Activated T-helper 17 cell treated with anti-CD3 and anti-CD28 coated beads, Interleukin-2, amount 50 U/mL, for 72 hours (primary cell): ENCODE data around the gene NCKAP5. TPM values are rescaled to one million over a fixed set of nuclear protein-coding genes. Genes with fewer than 3 reads are reported as not detected.

ENCODE experiments used
- ATAC-seq: fragments of 150-1000 bp; cut with Tn5 transposase; replicated peaks from 2 replicates; pipeline ENCODE4 v1.10.0; 2021; ENCODE audit warnings: mild to moderate bottlenecking, moderate library complexity
- H3K27ac Mint-ChIP-seq: one replicate; pipeline ENCODE4 v1.8.0; 2022; ENCODE audit warnings: mixed read lengths
- H3K27me3 Mint-ChIP-seq: one replicate; pipeline ENCODE4 v1.8.0; 2022; ENCODE audit warnings: mixed read lengths
- H3K36me3 Mint-ChIP-seq: one replicate; pipeline ENCODE4 v1.8.0; 2022; ENCODE audit warnings: low read depth, mild to moderate bottlenecking, mixed read lengths
- H3K4me1 Mint-ChIP-seq: one replicate; pipeline ENCODE4 v1.8.0; 2022; ENCODE audit warnings: mixed read lengths
- H3K4me3 Mint-ChIP-seq: one replicate; pipeline ENCODE4 v1.8.0; 2022; ENCODE audit warnings: mild to moderate bottlenecking, mixed read lengths
- H3K9me3 Mint-ChIP-seq: one replicate; pipeline ENCODE4 v1.8.0; 2022; ENCODE audit warnings: mixed read lengths
- total RNA-seq, 2 donors: library from RNA; stranded (reverse); gene quantifications; one replicate each; pipeline ENCODE4 v1.2.3, GENCODE V29; 2022

NCKAP5 gene
- total RNA-seq, 2 donors from 2014 or later = not detected

GRCh38 chr2:132640116-132640515 lies 928.1 kb downstream of the NCKAP5 start:
- Mint-ChIP-seq H3K27ac (no peak overlapping the region), H3K36me3 (no peaks in the 10 kb centered on the region), H3K4me1 (no peaks in the 10 kb centered on the region), H3K9me3 (peaks cover 3% of the 10 kb centered on the region), H3K27me3 (peaks cover 3% of the 10 kb centered on the region), H3K4me3 (no peak overlapping the region)
- ATAC-seq = no peak

GRCh38 chr2:132638313-132639040 lies 929.8 kb downstream of the NCKAP5 start:
- H3K9me3 Mint-ChIP-seq = peaks cover 9% of the 10 kb centered on the region
- ATAC-seq = no peak
- no peaks in the 10 kb centered on the region for H3K4me1 Mint-ChIP-seq
- peaks cover 8% of the 10 kb centered on the region for H3K27me3 Mint-ChIP-seq
- H3K27ac Mint-ChIP-seq = no peak overlapping the region
- H3K36me3 Mint-ChIP-seq = no peaks in the 10 kb centered on the region
- no peak overlapping the region for H3K4me3 Mint-ChIP-seq

GRCh38 chr2:132636346-132636745 lies 931.9 kb downstream of the NCKAP5 start:
- peaks cover 11% of the 10 kb centered on the region for H3K9me3 Mint-ChIP-seq
- no peak overlapping the region for H3K4me3 Mint-ChIP-seq
- H3K4me1 Mint-ChIP-seq = no peaks in the 10 kb centered on the region
- H3K27me3 Mint-ChIP-seq = peaks cover 10% of the 10 kb centered on the region
- no peak overlapping the region for H3K27ac Mint-ChIP-seq
- no peak for ATAC-seq
- H3K36me3 Mint-ChIP-seq = no peaks in the 10 kb centered on the region

- H3K27ac Mint-ChIP-seq = no peak overlapping the region
- H3K9me3 Mint-ChIP-seq = peaks cover 11% of the 10 kb centered on the region
- H3K36me3 Mint-ChIP-seq = no peaks in the 10 kb centered on the region
- peaks cover 10% of the 10 kb centered on the region for H3K27me3 Mint-ChIP-seq
- no peak for ATAC-seq
- no peak overlapping the region for H3K4me3 Mint-ChIP-seq
- H3K4me1 Mint-ChIP-seq = no peaks in the 10 kb centered on the region
Observed at GRCh38 chr2:132633635-132634034, 934.6 kb downstream of the NCKAP5 start.

GRCh38 chr2:132632000-132632649 lies 936.1 kb downstream of the NCKAP5 start:
- no peak overlapping the region for H3K27ac Mint-ChIP-seq
- H3K9me3 Mint-ChIP-seq = peaks cover 11% of the 10 kb centered on the region
- H3K4me1 Mint-ChIP-seq = no peaks in the 10 kb centered on the region
- H3K27me3 Mint-ChIP-seq = peaks cover 10% of the 10 kb centered on the region
- no peak overlapping the region for H3K4me3 Mint-ChIP-seq
- H3K36me3 Mint-ChIP-seq = no peaks in the 10 kb centered on the region
- ATAC-seq = no peak

- H3K9me3 Mint-ChIP-seq = peaks cover 3% of the 10 kb centered on the region
- no peak overlapping the region for H3K27ac Mint-ChIP-seq
- no peak overlapping the region for H3K4me3 Mint-ChIP-seq
- H3K27me3 Mint-ChIP-seq = no peaks in the 10 kb centered on the region
- H3K36me3 Mint-ChIP-seq = no peaks in the 10 kb centered on the region
- ATAC-seq = no peak
- H3K4me1 Mint-ChIP-seq = no peaks in the 10 kb centered on the region
Observed at GRCh38 chr2:132627536-132627935, 940.7 kb downstream of the NCKAP5 start.

- no peaks in the 10 kb centered on the region for H3K36me3 Mint-ChIP-seq
- H3K9me3 Mint-ChIP-seq = peaks cover 3% of the 10 kb centered on the region
- H3K27me3 Mint-ChIP-seq = no peaks in the 10 kb centered on the region
- H3K27ac Mint-ChIP-seq = no peak overlapping the region
- H3K4me3 Mint-ChIP-seq = no peak overlapping the region
- no peaks in the 10 kb centered on the region for H3K4me1 Mint-ChIP-seq
- ATAC-seq = no peak
Observed at GRCh38 chr2:132623096-132623839, 945.0 kb downstream of the NCKAP5 start.
